Keratinocyte (primary cell): ENCODE data around the gene KIF13A. TPM values are rescaled to one million over a fixed set of nuclear protein-coding genes. Genes with fewer than 3 reads are reported as not detected.

ENCODE experiments used
- DNase-seq: peaks from one replicate; pipeline ENCODE4 v3.0.0-alpha.2; 2011; ENCODE audit warnings: low read depth, missing footprints, low spot score
- FAIRE-seq: peaks from 2 replicates; lab custom pipeline; 2011; peaks lifted over from hg19 to GRCh38; lab: Jason Lieb, UNC
- H2AFZ ChIP-seq: 2 replicates; pipeline ENCODE4 v1.6.0; 2012; ENCODE audit warnings: low read length, control low read depth, inconsistent platforms; ENCODE audit not compliant: control insufficient read depth
- H3K27ac ChIP-seq: 2 replicates; pipeline ENCODE4 v1.5.1; 2011; ENCODE audit warnings: low read length; ENCODE audit not compliant: control insufficient read depth, insufficient read depth
- H3K27me3 ChIP-seq: 3 replicates; pipeline ENCODE4 v1.6.0; 2011; ENCODE audit warnings: low read length; ENCODE audit not compliant: control insufficient read depth, insufficient read depth; ENCODE audit errors: extremely low read depth
- H3K36me3 ChIP-seq, 2 experiments: 2 replicates in 1 of 2; 3 replicates in 1 of 2; pipeline ENCODE4 v1.5.1; 2011; ENCODE audit warnings: low read length in 2 of 2, mild to moderate bottlenecking in 1 of 2; ENCODE audit not compliant: control insufficient read depth in 2 of 2, insufficient read depth in 2 of 2; ENCODE audit errors: extremely low read depth in 1 of 2
- H3K4me1 ChIP-seq: 3 replicates; pipeline ENCODE4 v1.5.1; 2011; ENCODE audit warnings: low read length; ENCODE audit not compliant: control insufficient read depth, insufficient read depth; ENCODE audit errors: extremely low read depth
- H3K4me2 ChIP-seq: 3 replicates; pipeline ENCODE4 v1.6.0; 2011; ENCODE audit warnings: low read depth, low read length; ENCODE audit not compliant: control insufficient read depth, insufficient read depth; ENCODE audit errors: extremely low read depth
- H3K4me3 ChIP-seq, 3 experiments: fragments of 200-600 bp in 1 of 3; sonication (generic) in 1 of 3; 2 replicates in 2 of 3; 3 replicates in 1 of 3; pipeline ENCODE4 v1.5.1; 2011 to 2016; ENCODE audit warnings: low read length in 3 of 3, mild to moderate bottlenecking in 3 of 3, control low read depth in 2 of 3, inconsistent platforms in 1 of 3, low read depth in 1 of 3, mixed read lengths in 1 of 3, mixed run types in 1 of 3, moderate library complexity in 1 of 3; ENCODE audit not compliant: control insufficient read depth in 2 of 3, insufficient read depth in 2 of 3; ENCODE audit errors: extremely low read depth in 1 of 3
- H3K79me2 ChIP-seq: 2 replicates; pipeline ENCODE4 v1.6.0; 2012; ENCODE audit warnings: low read length; ENCODE audit not compliant: control insufficient read depth, insufficient read depth
- H3K9ac ChIP-seq: 3 replicates; pipeline ENCODE4 v1.6.0; 2011; ENCODE audit warnings: low read length; ENCODE audit not compliant: control insufficient read depth, insufficient read depth; ENCODE audit errors: extremely low read depth
- H3K9me1 ChIP-seq: 3 replicates; pipeline ENCODE4 v1.6.0; 2011; ENCODE audit warnings: low read length; ENCODE audit not compliant: control insufficient read depth, insufficient read depth; ENCODE audit errors: extremely low read depth
- H3K9me3 ChIP-seq: 2 replicates; pipeline ENCODE4 v1.5.1; 2012; ENCODE audit warnings: low read depth, low read length; ENCODE audit not compliant: control insufficient read depth
- H4K20me1 ChIP-seq: 3 replicates; pipeline ENCODE4 v1.6.0; 2011; ENCODE audit warnings: low read length; ENCODE audit not compliant: control insufficient read depth, insufficient read depth; ENCODE audit errors: extremely low read depth
- CTCF ChIP-seq, 3 experiments: IDR thresholded peaks in 1 of 3; conservative IDR thresholded peaks in 1 of 3; optimal IDR thresholded peaks in 1 of 3; 2 replicates in 2 of 3; 3 replicates in 1 of 3; pipeline versions ENCODE3 to v1.5.1; 2011; ENCODE audit warnings: low read length in 3 of 3, mild to moderate bottlenecking in 3 of 3, moderate library complexity in 2 of 3, control low read depth in 1 of 3, inconsistent platforms in 1 of 3; ENCODE audit not compliant: insufficient read depth in 2 of 3; ENCODE audit errors: extremely low read depth in 1 of 3
- EZH2 ChIP-seq: IDR thresholded peaks from one replicate; pipeline ENCODE4 v1.6.1; 2012; ENCODE audit warnings: inconsistent platforms, mild to moderate bottlenecking, low read length, moderate library complexity
- dilution Hi-C: fragments of 300-500 bp; cut with MboI; formaldehyde crosslinking; loops from one replicate; pipeline ENCODE4 v1.7.0; 2020; ENCODE audit warnings: low sequenced_read_pairs; ENCODE audit not compliant: extremely low pct_ligation_motif_present
- polyA plus RNA-seq, 5 experiments: library from polyadenylated mRNA; depleted of rRNA in 3 of 5; stranded (reverse) in 3 of 5; stranded (forward) in 1 of 5; unstranded in 1 of 5; fragments of >200 nt; gene quantifications; 1 replicate in 1 of 5; 2 replicates in 3 of 5; 3 replicates in 1 of 5; pipeline versions ENCODE4 v1.2.1 to v1.2.3, GENCODE V29; 2011 to 2012; ENCODE audit warnings: missing spikeins in 2 of 5, low read depth in 1 of 5, low replicate concordance in 1 of 5

The KIF13A gene
- polyA plus RNA-seq, 1 donor (not counting 4 experiments of a cell fraction or from before 2014, with no cell fraction given): 96.2 TPM

GRCh38 chr6:17719323-17720041, 268.0 kb downstream of the KIF13A start:
- no peak overlapping the region for H2AFZ ChIP-seq
- H3K4me1 ChIP-seq: peaks cover 13% of the 10 kb centered on the region
- no peaks in the 10 kb centered on the region for H4K20me1 ChIP-seq
- H3K79me2 ChIP-seq: no peaks in the 10 kb centered on the region
- H3K4me3 ChIP-seq: no peak overlapping the region
- H3K4me2 ChIP-seq: no peak overlapping the region
- dilution Hi-C loops: no loop called here
- H3K9ac ChIP-seq: no peak overlapping the region
- no peaks in the 10 kb centered on the region for H3K9me3 ChIP-seq
- H3K36me3 ChIP-seq: no peaks in the 10 kb centered on the region
- DNase-seq: no peak
- FAIRE-seq: no peak
- H3K27me3 ChIP-seq: no peaks in the 10 kb centered on the region
- TF ChIP-seq CTCF (optimal IDR thresholded peaks at IDR 0.05 in 1 of 3, IDR thresholded peaks at IDR 0.05 in 1 of 3, conservative IDR thresholded peaks at IDR 0.05 in 1 of 3; ENCODE audit: extremely low read depth in 1 of 3, insufficient read depth in 2 of 3, low read length in 3 of 3) (no peak), EZH2 (no peak)
- H3K27ac ChIP-seq: no peak overlapping the region
- no peaks in the 10 kb centered on the region for H3K9me1 ChIP-seq

GRCh38 chr6:17716221-17716620, 271.2 kb downstream of the KIF13A start:
- Histone ChIP-seq H3K79me2 (no peaks in the 10 kb centered on the region), H4K20me1 (no peaks in the 10 kb centered on the region), H3K9me1 (no peaks in the 10 kb centered on the region), H3K4me2 (no peak overlapping the region), H3K9ac (no peak overlapping the region), H3K9me3 (no peaks in the 10 kb centered on the region), H3K27me3 (no peaks in the 10 kb centered on the region), H3K36me3 (no peaks in the 10 kb centered on the region), H2AFZ (no peak overlapping the region), H3K4me3 (no peak overlapping the region), H3K27ac (no peak overlapping the region), H3K4me1 (peaks cover 16% of the 10 kb centered on the region)
- TF ChIP-seq EZH2 (no peak), CTCF (optimal IDR thresholded peaks at IDR 0.05 in 1 of 3, IDR thresholded peaks at IDR 0.05 in 1 of 3, conservative IDR thresholded peaks at IDR 0.05 in 1 of 3; ENCODE audit: extremely low read depth in 1 of 3, insufficient read depth in 2 of 3, low read length in 3 of 3) (no peak)
- no peak for DNase-seq
- dilution Hi-C loops: no loop called here
- FAIRE-seq: no peak
